GM21360 (cell line): ENCODE results near the gene TAS1R1.

Source experiments
- ATAC-seq: cut with Tn5 transposase; IDR thresholded peaks from one replicate; pipeline ENCODE4 v1.9.1; 2021; ENCODE audit warnings: mild to moderate bottlenecking, moderate library complexity; ENCODE audit not compliant: unreplicated experiment

Gene TAS1R1

DNA sequence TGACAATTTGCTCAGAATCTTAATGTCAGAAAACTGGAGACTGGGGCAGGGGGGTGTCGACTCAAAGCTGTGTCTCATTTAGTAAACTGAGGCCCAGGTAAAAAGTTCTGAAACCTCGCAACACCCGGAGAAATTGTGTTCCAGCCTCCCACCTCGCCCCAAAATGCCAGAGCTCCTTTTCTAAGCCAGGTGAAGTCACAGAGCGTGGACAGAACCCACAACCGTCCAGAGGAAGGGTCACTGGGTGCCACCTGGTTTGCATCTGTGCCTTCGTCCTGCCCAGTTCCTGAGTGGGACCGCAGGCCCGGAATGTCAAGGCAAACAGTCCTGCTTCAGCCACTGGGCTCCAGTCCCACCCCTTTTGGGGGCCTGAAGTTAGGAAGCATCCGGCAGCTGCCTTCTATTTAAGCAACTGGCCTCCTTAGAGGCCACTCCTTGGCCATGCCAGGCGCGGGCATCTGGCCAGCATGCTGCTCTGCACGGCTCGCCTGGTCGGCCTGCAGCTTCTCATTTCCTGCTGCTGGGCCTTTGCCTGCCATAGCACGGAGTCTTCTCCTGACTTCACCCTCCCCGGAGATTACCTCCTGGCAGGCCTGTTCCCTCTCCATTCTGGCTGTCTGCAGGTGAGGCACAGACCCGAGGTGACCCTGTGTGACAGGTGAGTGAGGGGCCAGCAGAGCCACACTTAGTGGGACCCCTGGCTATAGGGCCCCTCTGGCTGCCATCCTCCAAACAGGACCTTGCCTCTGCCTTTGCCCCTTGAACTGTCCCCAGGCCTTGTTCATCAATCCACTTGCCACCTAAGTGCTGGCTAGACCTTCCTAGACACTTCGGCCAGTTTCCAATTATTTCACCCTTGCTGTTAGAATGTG, at the start of gene TAS1R1:
TSS of gene TAS1R1 (plus strand) at position 401 of the 872 bp plus-strand sequence. CDS start at position 468, 67 bp downstream.
- no peak for ATAC-seq

DNA sequence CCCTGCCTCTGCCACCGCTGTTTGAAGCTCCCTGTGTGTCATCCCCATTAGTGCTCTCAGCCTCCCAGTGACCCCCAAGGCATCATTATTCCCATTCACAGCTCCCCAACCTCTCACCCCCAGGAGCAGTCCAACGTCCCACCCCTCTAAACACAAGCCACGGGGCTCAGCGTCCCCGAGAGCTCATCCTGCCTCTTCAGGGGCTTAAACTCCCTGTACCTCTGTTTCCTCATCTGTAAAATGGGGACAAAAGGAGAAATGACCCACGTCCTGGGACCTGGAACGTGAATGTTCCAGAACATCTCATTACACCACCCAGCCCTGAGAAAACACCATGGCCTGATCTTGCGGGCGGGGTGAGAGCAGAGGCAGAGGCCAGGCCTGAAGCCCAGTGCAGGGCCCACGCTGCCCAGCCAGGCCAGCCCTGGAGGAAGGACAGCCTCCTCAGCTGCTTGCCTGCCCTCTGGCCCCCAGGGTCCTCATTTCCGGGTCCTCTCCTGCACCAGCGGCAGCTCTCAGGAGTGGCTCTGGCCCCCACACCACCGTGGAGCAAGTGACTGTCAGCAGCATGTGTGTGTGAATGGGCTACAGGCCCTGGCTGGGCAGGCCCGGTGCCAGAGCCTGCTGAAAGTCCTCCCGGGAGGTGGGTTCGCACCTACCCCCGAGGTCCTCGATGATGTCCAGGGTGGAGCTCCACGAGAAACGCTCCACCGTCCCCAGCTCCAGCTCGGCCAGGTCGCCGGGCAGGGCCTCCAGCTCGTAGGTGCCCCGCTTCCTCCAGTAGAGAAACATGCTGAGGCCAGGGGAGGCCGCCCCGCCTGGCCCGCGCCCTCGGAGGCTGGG, 49.5 kb upstream of the TAS1R1 start:
- ATAC-seq, result no peak

DNA sequence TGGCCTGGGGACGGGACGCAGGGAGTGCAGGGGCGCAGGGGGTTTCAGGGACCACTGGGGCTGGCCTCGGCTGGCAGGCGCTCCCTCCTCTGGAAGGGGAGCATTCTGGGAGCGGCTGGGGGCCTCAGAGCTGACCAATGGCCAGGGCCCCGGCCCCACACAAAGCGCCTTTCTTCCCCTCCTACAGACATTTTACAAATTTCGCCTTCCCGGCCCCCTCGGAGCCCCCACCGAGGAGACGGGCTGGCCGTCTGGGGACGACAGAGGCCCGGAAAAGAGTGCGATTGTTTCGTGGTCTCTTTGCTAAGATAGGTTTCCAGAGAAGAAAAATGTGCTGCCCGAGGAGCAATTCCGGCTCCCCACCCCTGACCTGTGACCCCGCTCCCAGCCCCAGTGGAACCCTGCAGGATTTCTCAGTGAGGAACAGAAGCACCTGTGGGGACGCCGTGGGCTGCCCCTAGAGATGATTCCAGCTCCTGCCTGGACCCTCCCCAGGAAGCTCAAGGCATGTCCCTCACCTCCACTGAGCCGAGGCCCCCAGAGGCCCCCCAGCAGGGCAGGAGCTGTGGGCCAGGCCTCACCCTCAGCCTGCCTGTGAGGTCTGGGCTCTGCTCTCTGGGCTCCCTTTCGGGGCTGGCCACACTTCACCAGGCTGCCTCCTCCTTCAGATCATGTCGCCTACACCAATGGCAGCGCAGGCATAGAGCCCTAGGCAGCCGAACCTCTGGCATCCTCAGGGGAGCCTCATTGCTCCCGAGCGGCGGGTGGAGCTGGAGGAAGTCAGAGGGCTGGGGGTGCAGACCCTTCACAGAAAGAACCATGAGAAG, 48.7 kb upstream of the TAS1R1 start:
- no peak for ATAC-seq

DNA sequence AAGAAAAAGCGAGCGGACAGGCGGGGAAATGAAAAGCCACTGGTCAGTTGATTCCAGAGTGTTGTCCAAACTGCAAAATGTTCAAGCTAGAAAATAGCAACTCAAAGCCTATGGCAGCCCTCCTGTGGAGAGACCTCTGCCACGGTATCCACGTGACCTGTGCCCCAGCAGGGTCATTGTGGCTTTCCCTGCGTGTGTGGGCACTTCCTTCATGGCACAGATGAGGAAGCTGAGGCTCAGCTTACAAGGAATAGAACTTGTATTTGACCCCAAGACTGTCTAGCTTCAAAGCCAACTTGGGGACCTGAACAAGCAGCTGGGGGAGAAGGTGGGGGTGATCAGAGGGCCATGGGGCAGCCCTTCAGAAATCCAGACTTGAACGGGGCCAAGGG, 48.1 kb upstream of the TAS1R1 start:
- ATAC-seq, result no peak

DNA sequence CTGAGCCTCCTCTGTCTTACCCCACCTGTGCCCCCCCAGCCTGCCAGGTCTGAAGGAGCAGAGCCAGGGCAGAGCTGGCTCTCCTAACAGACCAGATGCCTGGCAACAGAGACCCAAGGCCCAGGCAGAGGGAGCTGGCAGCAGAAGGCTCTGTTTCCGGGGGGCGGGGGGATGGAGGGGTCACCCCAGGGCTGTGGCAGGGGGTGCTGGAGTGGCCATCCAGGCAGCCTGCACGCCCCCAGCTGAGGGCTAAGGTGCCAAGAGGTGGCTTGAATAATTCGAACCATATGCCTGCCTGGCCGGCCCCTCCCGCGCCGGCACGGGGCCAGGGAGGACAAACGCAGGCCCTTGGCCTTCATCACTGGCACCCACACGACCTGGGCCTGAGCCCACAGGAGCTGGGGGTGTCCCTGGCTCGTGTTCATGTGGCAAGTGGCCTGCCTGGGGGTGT, 47.6 kb upstream of the TAS1R1 start:
- no peak for ATAC-seq

DNA sequence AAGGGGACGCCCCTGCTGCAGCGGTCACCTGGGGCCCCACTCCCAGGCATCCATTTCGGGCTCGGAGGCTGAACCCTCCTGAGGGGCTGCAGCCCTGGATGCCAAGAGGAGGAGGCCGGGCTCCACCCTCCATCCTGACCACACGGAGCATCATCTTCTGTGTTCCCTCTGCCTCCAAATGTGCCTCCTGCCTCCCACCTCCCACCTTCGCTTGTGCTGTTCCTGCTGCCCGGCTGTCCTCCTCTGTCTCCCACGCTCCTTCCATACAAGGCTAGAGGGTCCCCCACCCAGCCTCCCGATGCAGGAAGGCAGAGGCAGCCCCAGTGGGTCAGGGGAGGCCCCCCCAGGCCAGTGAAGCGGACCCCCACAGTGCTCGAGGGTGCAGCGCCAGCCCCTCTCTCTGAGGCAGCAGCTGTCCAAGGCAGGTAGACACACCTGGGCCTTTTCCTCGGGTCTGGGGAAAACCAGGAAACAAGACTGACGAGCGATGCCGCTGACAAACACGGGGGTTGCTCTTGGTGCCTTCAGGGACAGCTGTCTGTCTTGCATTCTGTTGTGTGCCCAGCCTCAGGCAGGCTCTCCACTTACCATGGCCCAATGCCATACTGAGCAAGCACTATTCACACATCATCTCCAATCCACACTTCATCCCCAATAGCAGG, 46.8 kb upstream of the TAS1R1 start:
- ATAC-seq, result no peak

DNA sequence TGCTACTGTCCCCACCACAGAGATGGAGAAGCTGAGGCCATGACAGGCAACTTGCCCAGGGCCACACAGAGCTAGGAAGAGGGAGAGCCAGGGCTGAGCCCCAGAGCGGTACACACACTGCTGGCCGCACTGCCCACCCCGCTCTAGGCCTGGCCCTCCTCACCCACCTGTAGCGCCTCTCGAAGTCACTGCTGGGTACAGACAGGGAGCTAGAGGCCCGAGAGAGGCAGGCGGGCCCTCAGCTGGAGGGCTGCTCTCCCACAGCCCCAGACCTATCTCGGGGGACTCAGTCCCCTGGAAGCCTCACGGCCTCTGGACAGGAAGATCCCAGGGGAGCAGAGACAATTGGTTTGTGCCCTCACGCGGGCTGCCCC, 46.3 kb upstream of the TAS1R1 start:
- ATAC-seq, result no peak

DNA sequence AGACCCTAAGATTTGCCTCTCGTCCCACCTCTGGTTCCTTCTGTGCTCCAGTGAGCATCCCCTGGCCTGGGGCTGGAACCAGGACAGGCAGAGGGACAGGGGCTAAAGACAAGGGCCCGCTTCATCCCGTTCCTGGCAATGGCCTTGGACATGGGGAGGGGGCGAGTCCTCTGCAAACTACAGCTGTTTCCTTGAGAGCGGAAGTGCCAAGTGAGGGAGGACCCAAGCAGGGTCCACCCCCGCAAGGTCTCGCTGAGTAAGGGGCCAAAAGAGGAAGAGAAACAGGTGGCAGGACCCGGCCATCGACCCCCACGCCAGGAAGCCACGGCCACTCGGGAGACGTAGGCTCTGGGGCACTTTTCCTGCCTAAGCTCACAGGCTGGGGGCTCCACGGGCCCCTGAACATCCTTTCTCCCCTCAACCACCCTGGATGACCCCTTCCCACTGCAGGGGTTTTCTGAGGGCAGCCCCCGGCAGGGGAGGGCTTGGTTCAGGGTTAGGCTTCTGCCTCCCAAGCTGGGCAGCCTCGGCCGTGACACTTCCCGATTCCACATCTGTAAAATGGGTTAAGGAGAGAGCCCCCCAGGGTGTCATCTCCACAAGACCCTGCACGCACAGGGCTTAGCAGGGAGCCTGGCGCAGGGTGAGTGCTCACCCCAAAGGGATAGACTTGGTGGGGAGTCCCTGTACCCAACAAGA, 45.7 kb upstream of the TAS1R1 start:
- no peak for ATAC-seq

DNA sequence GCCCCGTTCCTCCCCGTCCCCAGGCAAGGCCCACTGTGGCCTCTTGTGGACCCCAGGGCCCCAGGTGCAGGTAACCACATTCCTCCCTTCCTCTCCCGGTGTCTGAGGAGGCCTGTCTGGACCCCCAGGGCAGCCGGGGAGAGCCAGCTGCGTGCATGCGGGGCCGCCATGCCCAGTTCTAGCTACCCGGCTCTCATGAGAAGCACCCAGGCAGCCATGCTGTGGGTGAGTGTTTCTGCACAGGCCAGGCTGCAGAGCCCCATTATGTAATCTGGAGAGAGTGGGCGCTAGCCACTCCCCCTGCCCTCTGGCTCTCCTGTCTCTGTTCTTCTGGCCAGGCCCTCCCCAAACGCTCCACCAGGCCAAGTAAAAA, 45.2 kb upstream of the TAS1R1 start:
- ATAC-seq, result no peak

DNA sequence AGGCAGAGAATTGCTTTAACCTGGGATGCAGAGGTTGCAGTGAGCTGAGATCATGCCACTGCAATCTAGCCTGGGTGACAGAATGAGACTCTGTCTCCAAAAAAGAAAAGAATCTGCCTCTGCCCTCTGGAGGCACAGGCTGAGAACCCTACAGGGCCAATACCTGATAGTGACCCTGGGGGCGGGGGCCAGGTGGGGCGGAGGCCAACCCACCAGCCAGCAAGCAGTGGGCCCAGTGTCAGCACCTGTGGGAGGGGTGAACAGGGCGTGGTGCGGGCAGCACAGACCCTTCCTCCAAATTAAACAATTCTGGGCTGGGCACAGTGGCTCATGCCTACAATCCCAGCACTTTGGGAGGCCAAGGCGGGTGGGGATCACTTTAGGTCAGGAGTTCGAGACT, 44.6 kb upstream of the TAS1R1 start:
- ATAC-seq, result no peak

DNA sequence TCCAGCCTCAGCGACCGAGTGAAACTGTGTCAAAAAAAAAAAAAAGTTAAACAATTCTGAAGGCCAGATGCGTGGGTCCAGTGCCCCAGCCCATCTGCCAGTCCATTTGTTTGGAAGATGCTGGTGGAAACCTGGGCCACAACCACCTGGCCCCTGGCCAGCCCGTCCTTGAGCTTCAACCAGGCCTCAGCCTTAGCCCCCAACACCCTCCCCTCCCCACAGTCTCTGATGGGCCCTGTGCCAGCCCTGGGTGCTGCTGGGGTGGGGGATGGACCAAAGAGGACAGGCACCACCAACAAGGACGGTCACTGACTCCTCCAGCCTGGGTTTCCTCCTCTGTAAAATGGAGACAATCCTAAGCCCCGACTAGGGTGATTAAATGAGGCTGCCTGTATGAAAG, 44.1 kb upstream of the TAS1R1 start:
- ATAC-seq, result no peak

DNA sequence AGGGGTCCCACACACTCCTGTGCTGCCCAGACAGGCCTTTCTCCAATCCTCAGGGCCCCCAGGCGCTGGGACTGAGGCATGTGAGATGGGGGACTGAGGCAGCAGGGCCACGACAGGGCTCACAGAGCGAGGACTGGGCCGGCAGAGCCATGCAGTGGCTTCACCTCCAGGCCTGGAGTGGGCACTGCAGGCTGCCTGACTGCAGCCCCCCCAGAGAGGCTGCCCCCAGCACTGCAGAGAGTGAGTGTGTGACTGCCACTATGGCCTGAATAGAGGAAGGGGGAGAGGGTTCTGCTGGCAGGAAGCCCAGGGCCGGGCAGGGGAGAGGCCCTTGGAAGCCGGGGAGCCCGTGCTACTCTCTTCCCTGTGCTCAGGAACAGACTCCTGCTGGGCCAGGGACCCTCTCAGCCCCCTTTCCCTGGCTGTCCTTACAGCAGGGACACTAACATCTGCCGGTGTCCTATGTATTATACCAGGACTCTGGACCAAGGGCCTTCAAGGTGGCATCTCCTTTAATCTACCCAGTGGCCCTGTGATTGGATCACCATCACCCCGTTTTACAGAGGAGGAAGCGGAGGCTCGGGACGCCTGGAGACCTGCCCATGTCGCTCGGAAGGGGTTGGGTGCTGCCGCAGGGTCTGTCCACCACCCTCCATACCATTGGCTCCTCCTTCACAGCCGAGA, 43.4 kb upstream of the TAS1R1 start:
- no peak for ATAC-seq

DNA sequence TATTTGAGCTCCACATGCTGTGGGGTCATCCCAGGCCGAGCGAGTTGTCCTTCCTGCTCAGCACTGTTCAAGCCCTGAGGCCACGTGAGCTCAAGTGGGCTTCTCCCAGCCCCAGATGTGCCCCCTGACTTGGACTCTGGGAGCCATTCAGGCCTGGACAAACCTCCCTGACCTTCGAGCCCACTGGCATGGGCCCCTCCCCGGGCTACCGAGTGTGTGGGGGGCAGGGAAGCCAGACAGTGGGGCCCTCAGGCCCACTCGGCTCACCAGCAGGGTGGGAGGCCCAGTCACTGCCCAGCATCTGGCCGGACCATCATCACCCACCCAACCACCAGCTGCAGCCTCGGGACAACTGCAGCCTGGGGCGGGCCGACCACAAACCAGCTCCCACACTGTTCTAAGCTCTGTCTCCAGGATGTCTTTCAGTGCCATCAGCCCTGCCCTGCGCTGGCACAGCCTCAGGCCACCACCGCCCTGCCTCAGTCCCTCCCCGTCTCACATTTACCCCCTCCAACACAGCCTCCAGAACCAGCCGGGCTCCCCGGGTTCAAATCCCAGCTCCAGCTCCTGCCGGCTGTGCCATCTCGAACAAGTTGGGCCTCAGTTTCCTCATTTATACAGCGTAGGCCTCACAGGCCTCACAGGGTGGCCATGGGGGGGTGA, 42.7 kb upstream of the TAS1R1 start:
- ATAC-seq, result no peak

DNA sequence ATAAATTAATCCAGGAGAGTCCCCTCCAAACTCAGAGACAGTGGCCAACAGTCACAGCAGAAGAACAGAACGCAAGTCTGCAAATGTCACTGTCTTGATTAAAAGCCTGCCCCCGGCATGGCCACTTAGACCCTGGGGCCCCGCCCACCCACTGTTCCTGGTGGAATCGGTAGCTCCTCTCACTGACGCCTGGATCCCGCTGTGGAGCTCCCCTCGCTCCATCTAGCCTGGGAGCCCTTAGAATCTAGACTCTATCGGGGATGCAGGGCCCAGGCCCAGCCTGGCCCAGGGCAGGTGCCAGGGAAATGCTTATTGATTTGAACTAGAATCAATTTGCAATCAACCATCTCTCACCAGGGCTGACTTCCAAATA, 42.2 kb upstream of the TAS1R1 start:
- no peak for ATAC-seq

DNA sequence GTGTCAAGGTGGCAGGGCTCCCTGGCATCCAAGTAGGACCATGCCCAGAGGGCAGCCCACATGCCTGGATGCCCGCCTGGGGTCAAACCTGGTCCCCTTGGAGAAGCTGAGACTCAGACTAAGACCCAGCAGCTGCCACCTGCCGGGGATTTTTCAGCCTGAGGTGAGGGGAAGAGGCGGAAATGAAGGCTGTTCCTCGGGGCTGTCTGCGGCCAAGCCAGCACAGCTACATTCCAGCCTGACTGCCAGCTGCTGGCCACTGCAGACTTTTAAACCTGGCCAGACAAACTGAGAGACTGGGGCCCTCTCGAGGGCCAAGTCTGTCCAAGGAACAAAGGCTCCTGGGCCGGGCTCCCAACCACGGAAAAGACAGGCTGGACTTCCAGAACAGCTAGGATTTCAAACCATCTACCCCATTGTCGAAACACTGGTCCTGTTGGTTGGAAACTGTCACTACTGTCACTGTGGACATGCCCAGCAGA, 41.7 kb upstream of the TAS1R1 start:
- ATAC-seq, result no peak

DNA sequence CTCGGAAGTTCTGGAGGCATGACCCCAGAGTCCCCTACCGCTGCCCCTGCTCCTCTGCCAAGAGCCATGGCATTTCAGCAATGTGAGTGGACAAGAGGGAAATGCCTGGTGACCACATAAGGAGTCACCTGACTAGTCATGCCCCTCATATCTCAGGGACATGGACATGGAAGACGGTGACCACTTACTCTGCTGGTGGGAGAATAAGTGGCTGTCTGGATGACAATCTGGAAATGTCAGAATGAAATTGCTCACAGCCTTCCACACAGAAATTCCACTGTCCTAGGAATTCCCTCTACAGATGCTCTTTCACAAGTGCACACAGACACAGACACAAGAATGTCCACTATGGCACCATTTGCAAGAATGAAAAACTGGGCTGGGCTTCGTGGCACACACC, 39.3 kb upstream of the TAS1R1 start:
- ATAC-seq, result no peak

DNA sequence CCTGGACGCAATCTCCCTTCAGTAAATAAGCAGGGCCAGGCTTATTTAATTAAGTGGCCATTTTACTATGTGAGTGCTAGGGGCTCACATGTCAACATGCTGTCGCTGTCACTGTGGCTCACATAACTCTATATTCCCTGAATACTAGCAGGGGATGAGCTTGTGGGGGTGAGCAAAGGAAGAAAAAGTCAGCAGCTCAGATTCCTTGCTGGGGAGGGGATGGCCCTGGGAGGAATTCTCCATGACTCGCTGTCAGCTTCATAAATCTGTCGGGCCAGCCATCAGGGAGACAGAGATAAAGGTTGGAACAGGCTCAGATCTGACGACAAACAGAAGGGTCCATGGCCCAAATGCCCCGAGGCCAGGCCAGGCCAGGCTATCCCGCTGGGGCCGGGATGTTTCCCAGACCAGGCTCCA, 37.7 kb upstream of the TAS1R1 start:
- ATAC-seq, result no peak

DNA sequence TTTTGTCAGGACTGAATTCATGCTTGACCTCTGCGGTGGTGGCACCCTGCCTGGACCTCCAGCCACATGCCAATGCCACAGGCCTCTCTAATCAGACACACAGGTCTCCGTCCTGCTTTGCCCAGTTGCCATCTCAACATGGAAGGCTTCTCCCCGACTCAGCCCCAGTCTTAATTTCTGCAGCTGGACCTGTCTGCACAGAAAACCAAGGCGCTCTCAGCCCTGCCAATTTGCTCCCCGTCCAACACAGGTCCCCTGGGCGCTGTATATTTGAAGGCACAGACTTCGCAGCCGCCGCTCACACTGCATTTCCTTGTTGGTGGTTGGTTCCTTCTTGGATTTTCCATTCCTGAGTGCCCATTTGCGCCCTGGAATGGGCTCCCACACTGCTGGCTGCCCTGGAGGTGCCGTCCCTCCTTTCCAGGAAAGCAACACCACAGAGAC, 35.6 kb upstream of the TAS1R1 start:
- no peak for ATAC-seq
